ENCODE measurements around the gene GAB3. TPM values are rescaled to one million over a fixed set of nuclear protein-coding genes. Genes with fewer than 3 reads are reported as not detected.

The GAB3 gene
- total and polyA plus RNA-seq, 2 donors (not counting 1 experiment from before 2014, with no cell fraction given) = 2.8 to 4.1 TPM

- Histone ChIP-seq H4K20me1 (ENCODE audit: control insufficient read depth, extremely low read depth, insufficient read depth, low read length) (no peaks in the 10 kb centered on the region), H3K9ac (ENCODE audit: insufficient read depth, low read length) (no peak overlapping the region), H3K36me3 (ENCODE audit: control insufficient read depth, insufficient read depth, low read length) (no peaks in the 10 kb centered on the region), H3K79me2 (ENCODE audit: control insufficient read depth, insufficient read depth, low read length) (no peaks in the 10 kb centered on the region), H3K27me3 (ENCODE audit: control insufficient read depth, insufficient read depth, low read length) (no peaks in the 10 kb centered on the region), H3K9me3 (ENCODE audit: control insufficient read depth, insufficient read depth, low read depth, low read length) (no peaks in the 10 kb centered on the region), H3K4me2 (ENCODE audit: extremely low read depth, insufficient read depth, low read length) (no peak overlapping the region), H3K27ac (ENCODE audit: insufficient read depth, low read length) (no peak overlapping the region), H3K4me3 (replicated peaks in 1 of 4; ENCODE audit: control extremely low read depth in 1 of 4, insufficient read depth in 1 of 4, low read depth in 3 of 4, low read length in 4 of 4) (no peak overlapping the region), H3K4me1 (ENCODE audit: control insufficient read depth, extremely low read depth, insufficient read depth, low read length) (no peaks in the 10 kb centered on the region), H2AFZ (ENCODE audit: low read length) (no peak overlapping the region)
- TF ChIP-seq, protein P1, sequence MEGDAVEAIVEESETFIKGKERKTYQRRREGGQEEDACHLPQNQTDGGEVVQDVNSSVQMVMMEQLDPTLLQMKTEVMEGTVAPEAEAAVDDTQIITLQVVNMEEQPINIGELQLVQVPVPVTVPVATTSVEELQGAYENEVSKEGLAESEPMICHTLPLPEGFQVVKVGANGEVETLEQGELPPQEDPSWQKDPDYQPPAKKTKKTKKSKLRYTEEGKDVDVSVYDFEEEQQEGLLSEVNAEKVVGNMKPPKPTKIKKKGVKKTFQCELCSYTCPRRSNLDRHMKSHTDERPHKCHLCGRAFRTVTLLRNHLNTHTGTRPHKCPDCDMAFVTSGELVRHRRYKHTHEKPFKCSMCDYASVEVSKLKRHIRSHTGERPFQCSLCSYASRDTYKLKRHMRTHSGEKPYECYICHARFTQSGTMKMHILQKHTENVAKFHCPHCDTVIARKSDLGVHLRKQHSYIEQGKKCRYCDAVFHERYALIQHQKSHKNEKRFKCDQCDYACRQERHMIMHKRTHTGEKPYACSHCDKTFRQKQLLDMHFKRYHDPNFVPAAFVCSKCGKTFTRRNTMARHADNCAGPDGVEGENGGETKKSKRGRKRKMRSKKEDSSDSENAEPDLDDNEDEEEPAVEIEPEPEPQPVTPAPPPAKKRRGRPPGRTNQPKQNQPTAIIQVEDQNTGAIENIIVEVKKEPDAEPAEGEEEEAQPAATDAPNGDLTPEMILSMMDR (conservative IDR thresholded peaks at IDR 0.05 in 1 of 2, IDR thresholded peaks at IDR 0.05 in 1 of 2; ENCODE audit: low read depth in 1 of 2, low read length in 2 of 2) = no peak
- no peak for TF ChIP-seq EZH2 (IDR thresholded peaks at IDR 0.05; ENCODE audit: low read length, missing control alignments)
- no peak for DNase-seq (ENCODE audit: low read depth in 2 of 2)
Observed at GRCh38 chrX:154657226-154657805, 93.6 kb downstream of the GAB3 start.

DNA sequence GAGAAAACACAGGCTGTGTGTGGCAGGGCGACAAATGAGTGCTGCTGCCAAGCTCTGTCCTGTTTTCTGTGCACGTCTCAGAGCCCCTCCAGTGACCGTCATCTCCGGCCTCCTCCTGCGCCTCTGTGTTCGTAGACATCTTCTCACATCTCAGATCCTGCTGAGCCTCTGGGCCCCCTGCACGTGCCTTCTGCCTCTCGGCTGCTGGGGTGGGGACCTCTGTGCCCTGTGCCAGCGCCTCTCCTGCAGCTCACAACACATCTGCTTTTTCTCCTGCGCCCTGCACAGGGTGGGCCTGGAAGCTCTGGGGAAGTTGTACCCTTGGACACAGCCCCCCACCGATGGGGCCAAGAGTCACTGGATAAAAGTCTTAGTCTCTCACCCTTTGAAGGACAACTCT lies 95.1 kb downstream of the GAB3 start:
- Histone ChIP-seq H3K27ac (ENCODE audit: insufficient read depth, low read length) (no peak overlapping the region), H4K20me1 (ENCODE audit: control insufficient read depth, extremely low read depth, insufficient read depth, low read length) (no peaks in the 10 kb centered on the region), H3K9me3 (ENCODE audit: control insufficient read depth, insufficient read depth, low read depth, low read length) (no peaks in the 10 kb centered on the region), H2AFZ (ENCODE audit: low read length) (no peak overlapping the region), H3K36me3 (ENCODE audit: control insufficient read depth, insufficient read depth, low read length) (no peaks in the 10 kb centered on the region), H3K4me1 (ENCODE audit: control insufficient read depth, extremely low read depth, insufficient read depth, low read length) (no peaks in the 10 kb centered on the region), H3K79me2 (ENCODE audit: control insufficient read depth, insufficient read depth, low read length) (no peaks in the 10 kb centered on the region), H3K4me3 (replicated peaks in 1 of 4; ENCODE audit: control extremely low read depth in 1 of 4, insufficient read depth in 1 of 4, low read depth in 3 of 4, low read length in 4 of 4) (no peak overlapping the region), H3K4me2 (ENCODE audit: extremely low read depth, insufficient read depth, low read length) (no peak overlapping the region), H3K27me3 (ENCODE audit: control insufficient read depth, insufficient read depth, low read length) (no peaks in the 10 kb centered on the region), H3K9ac (ENCODE audit: insufficient read depth, low read length) (no peak overlapping the region)
- TF ChIP-seq EZH2 (IDR thresholded peaks at IDR 0.05; ENCODE audit: low read length, missing control alignments) = no peak
- TF ChIP-seq, protein P1 (conservative IDR thresholded peaks at IDR 0.05 in 1 of 2, IDR thresholded peaks at IDR 0.05 in 1 of 2; ENCODE audit: low read depth in 1 of 2, low read length in 2 of 2) = no peak
- no peak for DNase-seq (ENCODE audit: low read depth in 2 of 2)

DNA sequence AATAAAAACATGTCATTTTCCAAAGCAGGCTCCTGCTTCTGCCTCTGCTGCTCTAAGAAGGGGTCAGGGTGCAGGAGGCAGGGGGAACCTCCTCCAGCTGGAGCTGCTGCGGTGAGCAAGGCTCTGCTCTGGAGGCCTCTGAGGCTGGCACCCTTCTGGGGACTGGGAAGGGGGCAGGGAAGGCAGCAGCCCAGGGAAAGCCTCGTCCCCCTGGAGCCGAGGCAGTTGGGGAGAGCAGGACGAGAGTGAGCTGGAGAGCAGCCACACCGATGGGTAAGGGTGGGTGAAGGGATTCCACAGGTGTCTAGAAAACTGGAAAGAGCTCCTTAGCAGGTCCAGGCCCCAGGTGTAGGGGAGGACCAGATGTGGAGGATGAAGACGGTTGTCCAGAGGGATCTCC lies 95.5 kb downstream of the GAB3 start:
- no peaks in the 10 kb centered on the region for H4K20me1 ChIP-seq (ENCODE audit: control insufficient read depth, extremely low read depth, insufficient read depth, low read length)
- H3K4me2 ChIP-seq (ENCODE audit: extremely low read depth, insufficient read depth, low read length) = no peak overlapping the region
- no peak overlapping the region for H3K9ac ChIP-seq (ENCODE audit: insufficient read depth, low read length)
- H3K4me3 ChIP-seq (replicated peaks in 1 of 4; ENCODE audit: control extremely low read depth in 1 of 4, insufficient read depth in 1 of 4, low read depth in 3 of 4, low read length in 4 of 4) = no peak overlapping the region
- no peaks in the 10 kb centered on the region for H3K79me2 ChIP-seq (ENCODE audit: control insufficient read depth, insufficient read depth, low read length)
- no peaks in the 10 kb centered on the region for H3K4me1 ChIP-seq (ENCODE audit: control insufficient read depth, extremely low read depth, insufficient read depth, low read length)
- H3K9me3 ChIP-seq (ENCODE audit: control insufficient read depth, insufficient read depth, low read depth, low read length) = no peaks in the 10 kb centered on the region
- DNase-seq (ENCODE audit: low read depth in 2 of 2) = no peak
- no peak overlapping the region for H2AFZ ChIP-seq (ENCODE audit: low read length)
- H3K27ac ChIP-seq (ENCODE audit: insufficient read depth, low read length) = no peak overlapping the region
- TF ChIP-seq EZH2 (IDR thresholded peaks at IDR 0.05; ENCODE audit: low read length, missing control alignments) = no peak
- TF ChIP-seq, protein P1 (conservative IDR thresholded peaks at IDR 0.05 in 1 of 2, IDR thresholded peaks at IDR 0.05 in 1 of 2; ENCODE audit: low read depth in 1 of 2, low read length in 2 of 2) = no peak
- no peaks in the 10 kb centered on the region for H3K27me3 ChIP-seq (ENCODE audit: control insufficient read depth, insufficient read depth, low read length)
- H3K36me3 ChIP-seq (ENCODE audit: control insufficient read depth, insufficient read depth, low read length) = no peaks in the 10 kb centered on the region

Data from fibroblast of lung (primary cell).